ENCODE results near the gene CREG2.
"Not testable (repeated sequence)": the region's sequence is repeated elsewhere in the genome, so short reads cannot be mapped to it uniquely, and the experiment has no call there.

The CREG2 gene

DNA sequence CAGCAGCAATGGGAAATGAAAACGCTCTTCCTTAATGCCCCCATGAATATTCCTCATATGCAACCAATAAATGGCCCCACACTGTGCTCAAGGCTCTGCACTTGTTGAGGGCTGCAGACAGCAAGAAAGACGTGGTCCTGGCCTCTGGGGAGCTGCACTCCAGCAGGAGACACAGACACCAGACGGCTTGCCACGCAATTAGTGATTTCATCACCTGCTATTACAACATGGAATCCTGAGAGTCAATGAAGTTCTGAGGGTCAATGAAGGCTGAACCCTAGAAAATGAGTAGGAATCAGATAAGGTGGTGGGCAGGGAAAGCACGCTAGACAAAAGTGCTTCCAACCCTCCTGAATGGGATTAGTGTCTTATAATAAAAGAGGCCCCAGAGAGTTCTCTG is 18.9 kb downstream of the CREG2 start:
- DNase-seq, result no peak

DNA sequence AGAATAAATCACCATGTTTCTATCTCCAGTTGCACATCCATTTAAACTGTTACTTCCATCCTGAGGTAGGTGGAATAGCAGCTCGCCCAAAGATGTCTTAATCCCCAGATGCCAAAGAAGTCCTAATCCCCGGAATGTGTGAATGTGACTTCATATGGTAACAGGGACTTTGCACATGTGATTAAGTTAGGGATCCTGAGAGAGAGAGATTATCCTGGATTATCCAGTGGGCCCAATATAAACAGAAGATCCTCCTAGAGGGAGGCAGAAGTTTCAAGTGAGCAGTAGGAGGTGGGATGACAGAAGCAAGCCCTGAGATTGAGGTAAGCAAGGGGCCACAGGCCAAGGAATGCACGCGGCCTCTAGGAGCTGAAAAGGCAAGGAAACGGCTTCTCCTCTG is 19.8 kb downstream of the CREG2 start:
- DNase-seq, result no peak

DNA sequence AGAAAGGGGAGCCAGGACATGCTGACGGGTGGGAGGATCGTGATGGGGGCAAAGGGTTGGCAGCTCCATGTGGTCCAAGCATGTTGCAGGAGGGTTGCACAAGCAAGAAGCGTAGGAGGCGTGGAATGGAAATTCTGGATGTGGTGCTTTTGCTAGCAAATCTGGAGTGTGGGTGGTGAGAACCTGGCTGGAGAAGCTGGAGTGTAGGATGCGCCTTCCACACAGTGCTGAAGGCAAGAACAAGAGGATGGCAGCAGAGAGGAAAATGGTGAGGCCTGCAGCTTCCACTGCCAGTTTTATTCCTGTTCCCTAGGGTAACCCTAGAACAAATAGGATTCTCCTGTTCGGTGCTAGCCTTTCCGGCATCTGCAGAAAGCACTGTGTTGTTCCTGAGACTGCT is 22.4 kb downstream of the CREG2 start:
- DNase-seq, result no peak

DNA sequence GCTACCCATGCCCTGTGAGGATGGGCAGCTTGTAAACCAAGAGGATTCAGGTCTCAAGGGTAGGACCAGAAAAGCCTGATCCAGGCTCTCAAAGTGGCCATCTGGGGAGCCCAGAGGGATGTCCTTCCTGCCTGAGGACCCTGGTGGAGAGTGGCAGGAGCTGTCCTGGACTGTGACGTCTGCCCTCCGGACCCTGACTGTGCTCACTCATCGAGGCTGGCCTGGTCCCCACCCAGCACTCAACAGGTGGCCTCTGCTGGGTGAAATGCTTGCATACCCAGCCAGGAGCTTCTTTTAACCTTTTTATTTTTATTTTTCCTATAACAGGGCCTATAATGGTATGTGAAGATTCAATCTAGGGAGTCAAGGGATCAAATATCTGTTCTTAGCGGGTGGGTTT is 24.5 kb downstream of the CREG2 start:
- no peak for DNase-seq

DNA sequence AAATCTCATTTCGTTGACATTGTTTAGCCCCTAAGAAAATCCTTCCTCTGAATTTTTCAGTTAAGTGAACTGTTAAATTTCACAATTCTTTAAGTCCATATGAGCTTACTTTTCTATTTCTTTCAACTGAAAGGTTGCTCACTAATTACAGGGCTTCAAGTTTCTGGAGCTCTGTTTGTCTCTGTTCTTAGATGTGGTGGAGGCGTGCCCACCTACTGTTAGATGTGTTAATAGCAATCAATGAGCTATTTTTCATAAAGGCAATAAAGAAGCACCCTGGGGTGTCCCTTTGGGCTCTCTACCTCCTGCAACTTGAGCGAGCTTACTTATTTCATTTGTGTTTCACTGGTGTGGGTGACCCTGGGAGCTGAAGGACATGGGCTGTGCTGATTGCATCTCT is 25.0 kb downstream of the CREG2 start:
- DNase-seq, result no peak

DNA sequence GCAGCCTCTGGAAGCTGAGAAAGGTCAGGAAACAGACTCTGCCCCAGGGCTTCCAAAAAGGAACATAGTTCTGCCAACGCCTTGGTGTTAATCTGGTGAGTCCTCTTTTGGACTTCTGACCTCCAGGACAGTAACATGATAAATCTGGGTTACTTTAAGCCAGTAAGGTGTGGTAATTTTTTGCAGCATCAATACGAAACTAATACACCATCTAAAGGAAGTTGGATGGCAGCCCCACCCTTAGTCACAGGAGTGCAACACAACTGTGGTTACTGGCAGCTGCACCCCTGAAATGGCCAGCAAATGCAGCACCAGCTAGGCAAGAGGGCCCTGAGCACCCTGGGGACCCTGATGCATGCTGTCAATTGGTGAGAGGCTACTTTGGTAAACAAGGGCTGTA is 25.8 kb downstream of the CREG2 start:
- no peak for DNase-seq

DNA sequence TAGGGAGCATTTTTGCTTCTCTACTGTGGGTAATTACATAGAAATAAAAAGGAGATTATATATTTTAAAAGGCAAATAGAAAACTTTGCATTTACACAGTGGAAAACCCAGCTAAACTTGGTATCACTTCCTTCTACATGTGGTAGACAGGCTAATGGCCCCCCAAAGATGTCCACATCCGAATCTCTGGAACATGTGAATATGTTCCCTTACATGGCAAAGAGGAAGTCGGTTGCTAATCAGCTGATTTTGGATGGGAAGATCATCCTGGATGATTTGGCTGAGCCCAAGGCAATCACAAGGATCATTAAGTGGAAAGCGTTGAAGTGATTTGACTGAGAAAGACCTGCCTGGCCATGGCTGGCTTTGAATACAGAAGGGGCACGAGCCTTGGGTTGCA is 26.2 kb downstream of the CREG2 start:
- no peak for DNase-seq

DNA sequence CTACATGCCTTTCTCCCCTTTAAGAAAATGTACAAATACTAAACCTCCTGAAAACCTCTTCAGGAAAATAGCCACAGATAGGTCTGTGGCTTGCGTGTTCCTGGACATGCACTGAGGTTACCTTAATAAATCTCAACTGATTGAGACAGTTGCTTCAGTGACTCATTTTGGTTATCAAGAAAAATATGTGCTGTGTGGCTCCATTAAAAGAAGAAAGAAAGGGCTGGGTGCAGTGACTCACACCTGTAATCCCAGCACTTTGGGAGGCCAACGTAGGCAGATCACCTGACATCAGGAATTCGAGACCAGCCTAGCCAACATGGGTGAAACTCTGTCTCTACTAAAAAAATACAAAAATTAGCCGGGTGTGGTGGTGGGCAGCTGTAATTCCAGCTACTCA is 27.1 kb downstream of the CREG2 start:
- DNase-seq, result no peak

DNA sequence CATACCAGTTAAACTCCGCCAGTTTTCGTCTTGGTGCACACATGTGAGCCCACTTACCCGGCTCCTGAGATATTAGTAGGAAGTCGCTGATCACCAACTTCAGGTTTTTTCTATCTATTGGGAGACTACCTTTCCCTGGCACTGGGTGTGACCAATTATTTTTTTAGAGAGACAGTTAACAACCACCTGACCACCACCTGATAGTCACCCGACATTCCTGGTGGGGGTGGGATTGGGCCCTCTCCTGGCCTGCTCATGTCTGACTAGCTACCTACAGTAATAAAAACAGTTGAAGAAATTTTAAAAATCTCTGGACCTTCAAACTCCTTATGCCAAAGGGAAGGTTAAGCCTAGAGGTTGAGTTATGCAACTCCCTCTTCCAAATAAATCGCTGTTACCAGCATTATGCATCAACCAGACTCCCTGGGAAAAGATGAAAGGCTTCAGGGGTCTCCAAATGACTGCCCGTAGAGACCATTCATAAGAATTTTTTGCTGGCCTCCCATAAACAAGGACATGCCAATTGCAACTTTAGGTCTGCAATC is 27.8 kb downstream of the CREG2 start:
- DNase-seq, result no peak

DNA sequence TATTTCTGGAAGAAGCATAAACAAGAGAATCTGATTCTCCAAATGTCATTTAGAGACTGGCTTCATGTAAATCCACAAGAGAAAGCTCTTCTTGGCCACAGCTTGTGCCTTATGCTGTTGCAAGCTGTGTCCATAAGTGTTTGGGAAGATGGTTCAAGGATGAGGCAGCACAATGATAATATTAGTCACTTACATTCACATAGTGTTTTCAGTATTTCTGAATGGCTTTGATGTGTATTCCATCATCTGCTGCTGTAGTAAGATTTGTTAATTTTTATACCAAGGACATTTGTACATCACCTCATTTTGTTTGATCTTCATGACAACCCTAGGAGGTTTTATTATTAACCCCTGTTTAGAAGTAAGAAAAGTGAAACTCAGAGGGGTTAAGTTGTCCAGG is 29.9 kb downstream of the CREG2 start:
- no peak for DNase-seq

DNA sequence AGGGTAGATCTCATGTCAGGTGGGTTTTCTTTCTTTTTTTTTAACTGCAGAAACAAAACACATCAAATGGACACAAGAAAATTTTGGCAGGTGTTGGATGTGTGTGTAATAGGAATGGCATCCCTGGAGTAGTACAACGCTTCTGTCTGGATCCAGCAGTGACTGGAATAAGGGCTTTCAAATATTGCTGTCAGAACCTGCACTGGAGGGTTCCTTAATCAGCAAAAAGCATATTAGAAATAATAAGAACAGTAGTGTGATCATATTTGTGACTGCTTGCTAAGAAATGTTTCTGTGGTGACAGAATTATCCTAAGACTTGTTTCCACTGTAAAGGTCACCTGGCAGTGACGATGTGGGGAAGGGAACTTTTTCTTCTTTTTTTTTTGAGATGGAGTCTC is 30.8 kb downstream of the CREG2 start:
- DNase-seq, result no peak

DNA sequence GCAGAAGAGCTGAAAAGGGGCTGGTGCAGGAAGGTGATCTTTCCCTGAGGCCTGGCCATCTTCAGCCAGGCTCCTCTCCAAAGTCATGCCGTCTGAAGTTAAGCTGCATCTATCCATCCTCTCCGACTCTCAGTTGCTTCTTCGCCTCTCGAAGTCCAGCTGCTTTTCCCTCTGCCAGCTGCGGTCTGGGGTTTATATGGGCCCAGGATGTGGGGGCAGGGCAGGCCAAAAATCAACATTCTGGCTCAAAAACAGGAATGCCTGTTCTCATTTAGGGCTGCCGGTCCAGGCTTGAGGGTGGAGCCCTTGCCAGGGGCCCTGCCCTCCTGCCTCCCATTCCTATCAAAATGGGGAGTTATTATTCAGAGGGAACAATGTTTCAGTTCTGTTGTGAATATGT is 31.2 kb downstream of the CREG2 start:
- no peak for DNase-seq

DNA sequence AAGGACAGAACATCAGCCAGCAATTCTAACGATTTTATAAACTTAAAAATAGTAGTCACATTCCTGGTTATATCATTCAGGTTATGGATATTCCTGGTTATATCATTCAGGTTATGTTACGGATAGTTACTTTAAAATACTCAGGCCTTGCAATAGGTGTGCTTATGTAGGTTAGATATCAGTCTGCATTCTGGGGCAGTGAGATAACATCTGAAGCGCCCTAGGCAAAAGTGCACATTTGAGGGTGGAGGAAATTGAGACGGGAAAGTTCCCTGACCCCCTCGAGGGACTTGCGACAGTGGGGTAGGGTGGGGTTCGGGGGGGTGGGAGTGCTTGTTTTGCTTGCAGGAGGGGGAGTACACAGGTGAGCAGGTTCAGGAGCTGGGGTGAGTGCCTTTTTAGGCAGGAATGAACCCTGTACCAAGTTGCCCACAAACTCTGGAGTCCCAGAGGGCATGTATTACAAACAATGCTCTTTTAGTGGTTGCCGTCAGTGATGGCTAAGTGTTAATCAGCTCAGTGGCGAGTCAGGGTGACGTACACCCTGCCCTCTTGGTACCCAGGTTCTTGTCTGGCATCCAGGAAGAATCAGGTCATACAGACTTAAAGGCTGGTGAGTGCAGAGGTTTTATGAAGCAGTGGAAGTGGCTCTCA is 31.8 kb downstream of the CREG2 start:
- DNase-seq, result no peak

DNA sequence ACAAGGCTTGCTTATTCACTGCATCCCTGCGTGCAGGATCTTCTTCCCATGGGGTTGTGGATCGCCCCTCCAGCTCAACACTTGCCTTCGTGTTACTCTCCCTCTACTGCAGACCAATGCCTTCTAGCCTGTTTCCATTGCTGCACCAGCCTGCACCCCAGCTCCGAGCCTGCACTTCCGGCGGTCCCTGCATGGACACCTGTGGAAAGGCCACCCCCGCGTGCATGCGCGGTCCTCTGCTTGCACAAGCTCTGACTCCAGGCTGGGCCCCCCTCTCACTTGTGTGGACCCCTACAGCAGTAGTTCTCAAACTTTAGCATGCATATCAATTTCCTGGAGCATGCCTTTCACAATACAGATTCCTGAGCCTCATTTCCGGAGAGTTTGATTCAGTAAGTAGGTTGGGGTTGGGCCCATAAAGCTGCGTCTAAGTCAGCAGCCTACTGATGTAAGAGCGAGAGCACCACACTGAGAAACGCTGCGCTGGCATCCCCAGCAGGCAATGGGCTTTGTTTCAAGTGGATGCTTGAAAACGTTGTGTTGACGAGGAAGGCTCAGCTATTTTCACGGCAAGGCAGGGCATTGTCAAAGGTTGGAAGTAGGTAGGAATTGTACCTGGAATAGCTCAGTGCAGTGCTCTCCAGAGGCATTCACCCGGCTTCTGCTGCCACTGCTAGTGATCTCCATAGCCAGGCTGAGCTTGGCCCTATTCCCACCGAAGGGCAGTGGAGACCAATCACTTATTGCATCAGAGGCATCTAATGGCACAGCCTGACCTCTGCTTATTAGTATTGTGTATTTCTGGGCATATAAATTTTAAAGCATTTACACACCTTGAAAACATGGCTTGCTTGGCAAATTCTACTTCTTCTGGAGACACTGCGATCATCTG is 32.6 kb downstream of the CREG2 start:
- DNase-seq, result no peak

DNA sequence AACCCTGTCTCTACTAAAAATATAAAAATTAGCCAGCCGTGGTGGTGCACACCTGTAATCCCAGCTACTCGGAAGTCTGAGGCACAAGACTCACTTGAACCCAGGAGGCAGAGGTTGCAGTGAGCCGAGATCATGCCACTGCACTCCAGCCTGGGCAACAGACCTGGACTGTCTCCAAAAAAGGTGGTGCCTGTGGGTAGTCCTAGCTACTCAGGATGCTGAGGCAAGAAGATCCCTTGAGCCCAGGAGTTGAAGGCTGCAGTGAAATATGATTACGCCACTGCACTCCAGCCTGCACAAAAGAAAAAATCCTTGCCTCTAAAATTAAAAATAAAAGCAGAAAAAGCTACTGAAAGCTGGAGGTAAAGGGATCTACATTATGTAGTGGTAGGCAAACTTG is 34.7 kb downstream of the CREG2 start:
- DNase-seq, result not testable (repeated sequence)

DNA sequence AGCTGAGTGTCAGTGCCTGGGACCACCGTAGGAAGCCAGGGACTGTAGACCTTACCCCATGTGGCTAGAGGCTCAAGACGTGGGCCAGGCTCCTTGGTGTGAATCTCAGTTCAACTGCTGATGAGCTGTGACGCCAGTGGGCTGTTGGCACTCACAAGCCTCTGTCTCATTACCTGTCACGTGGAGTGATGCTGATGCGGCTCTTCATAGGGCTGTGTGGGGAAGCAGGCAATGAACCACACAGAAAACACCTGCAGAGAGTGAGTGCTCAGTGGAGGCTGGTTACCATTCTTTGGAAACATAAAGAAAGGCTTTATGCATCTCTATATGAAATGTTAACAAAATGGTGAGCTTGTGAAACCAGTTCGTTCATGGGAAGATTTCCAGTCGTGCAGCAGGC is 36.1 kb downstream of the CREG2 start:
- no peak for DNase-seq

DNA sequence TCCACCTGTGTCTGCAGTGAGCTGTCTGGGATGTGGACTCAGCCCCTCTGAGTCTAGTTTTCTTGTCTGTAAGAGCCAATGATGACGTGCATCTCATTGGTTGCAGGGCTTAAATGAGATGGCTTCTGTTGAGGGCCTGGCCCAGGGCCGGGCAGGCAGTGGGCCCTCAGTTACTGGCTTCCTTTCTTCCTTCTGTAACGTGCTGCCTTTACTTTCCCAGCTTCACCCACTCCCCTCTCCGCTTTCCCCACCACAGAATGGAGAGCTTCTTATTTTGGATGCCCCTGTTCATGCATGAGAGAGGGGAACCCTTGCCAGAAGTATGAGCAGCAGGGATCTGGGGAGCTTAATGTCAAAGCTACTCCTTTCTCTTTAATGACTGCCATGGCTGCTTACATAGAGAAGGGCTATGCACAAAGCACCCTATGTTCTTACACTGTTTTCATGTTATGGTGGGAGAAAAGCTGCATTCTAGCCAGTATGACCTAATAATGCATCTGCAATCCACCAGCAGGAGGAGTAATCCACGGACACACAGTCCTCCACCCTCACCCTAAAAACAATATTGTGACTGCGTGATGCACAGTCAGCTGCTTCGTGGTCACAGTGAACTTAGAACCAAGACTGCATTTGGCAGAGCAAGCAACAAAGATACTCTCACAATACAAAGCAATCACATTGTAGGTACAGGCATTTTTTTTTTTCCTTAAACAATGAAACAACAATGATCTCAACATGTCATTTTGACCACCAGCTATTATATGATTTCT is 37.2 kb downstream of the CREG2 start:
- DNase-seq, result no peak

DNA sequence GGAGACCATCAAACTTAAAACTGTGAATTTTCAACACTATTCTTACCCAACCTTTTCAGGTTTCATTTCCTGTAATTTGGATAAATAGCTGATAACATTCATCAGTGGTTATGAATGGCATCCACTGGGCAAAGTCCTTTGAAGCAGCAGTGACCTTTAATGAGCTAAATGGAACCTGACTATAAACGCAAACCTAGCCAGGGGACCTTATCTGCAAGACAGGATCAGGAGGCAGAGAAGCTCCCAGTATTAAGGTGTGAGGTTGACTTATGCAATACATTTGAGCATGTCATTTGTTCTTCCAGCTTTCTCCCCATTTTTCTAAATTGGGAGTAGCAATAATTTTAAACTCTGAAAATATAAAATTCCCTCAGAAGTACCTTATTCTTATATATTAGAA is 38.4 kb downstream of the CREG2 start:
- DNase-seq, result no peak

DNA sequence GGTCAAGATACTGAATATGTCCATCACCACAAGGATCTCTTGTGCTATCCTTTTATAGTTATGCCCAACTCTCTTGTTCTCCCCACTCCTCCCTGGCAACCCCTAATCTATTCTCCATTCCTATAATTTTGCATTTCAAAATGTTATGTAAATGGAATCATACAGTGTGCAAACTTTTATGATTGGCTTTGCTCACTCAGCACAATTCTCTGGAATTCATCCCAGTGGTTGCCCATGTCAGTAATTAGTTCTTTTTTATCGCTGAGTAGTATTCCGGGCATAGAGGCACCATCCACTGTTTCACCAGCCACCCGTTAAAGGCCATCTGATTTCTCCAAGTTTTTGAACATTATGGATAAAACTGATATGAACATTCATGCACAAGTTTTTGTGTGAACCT is 40.4 kb downstream of the CREG2 start:
- no peak for DNase-seq

DNA sequence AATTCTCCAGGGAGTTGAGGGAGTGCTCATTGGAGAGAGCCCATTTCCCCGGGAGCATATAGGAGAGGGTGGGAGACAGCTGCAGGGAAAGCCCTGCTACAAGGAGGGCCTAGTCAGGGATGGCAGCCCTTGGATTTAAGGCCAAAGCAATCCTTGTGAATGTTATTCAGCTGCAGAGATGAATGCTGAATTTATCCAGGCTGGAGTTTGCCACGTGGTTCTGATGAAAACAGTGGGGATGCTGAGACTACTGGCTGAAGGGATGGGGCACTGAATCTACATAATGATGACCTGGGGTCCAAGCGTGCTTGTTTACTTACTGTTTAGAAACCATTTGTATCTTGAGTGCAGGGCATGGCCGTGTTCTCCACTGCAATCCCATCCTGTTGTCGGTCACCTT is 43.2 kb downstream of the CREG2 start:
- DNase-seq, result no peak

DNA sequence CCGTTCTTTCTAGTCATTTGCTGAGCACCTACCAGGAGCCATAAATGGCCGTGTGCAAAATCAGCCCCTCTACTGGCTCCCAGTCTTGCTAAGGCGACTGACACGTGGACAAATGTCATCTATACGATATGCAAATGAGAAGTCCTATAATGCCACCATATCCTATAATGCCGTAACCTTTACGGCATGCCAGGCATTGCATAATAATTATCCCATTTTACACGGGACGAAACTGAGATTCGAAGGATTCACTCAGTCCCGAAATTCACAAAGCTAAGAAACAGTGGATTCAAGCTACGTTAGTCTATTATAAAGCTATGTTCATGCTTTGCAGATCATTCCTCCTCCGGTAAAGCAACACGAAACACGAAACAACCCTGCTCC is 44.7 kb downstream of the CREG2 start:
- no peak for DNase-seq

DNA sequence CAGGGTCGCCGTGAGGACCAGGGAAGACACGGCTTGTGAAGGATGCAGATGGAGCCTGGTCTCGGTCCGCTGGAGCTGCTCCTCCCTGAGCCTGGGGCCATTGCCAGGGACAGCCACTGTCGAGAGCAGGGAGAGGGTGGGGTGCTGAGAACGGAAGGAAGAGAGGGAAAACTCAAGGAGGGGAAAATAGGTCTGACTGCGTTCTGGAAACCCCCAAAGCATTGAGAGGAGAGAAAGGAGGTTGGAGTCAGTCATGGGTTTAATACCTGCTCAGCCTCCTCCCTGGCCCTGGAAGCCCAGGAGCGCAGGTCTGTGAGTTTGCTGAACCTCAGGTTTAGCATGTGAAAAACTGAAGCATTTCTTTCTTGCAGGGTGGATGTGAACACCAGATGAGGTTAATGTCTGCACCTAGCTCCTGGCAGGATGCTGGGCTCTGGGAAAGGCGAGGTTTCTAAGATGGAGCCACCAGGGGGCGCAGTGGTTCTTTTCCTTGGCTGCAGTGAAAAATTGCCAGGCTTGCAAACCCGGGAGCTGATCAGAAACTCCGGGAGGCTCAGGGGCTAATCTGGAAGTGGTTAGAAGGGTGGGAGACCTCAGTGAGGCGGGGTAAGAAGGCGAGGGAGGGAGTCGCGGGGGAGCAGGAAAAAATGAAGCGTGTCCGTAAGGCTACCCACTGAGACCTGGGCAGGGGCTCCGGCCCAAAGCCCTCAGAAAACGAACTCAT is 45.2 kb downstream of the CREG2 start:
- DNase-seq, result peak; percentile 37 to 62

DNA sequence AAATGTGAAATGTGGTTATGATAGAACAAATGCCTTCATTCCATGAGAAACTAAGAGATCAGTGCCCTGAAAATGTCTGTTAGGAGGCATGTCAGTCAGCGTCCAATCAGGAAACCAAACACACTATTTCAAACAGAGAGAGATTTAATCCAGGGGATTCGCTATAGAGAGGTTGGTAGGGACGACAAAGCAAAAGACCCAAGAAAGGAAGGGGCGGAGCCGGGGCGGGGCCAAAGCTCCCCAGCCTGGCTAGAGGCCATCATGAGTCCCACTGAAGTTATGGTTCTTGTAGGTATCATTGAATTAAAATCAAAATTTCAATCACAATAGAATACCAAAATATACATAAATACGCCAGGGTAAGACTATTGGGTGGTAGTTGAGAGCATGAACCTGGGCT is 45.9 kb downstream of the CREG2 start:
- peak in 1 of 2 experiments; percentile 10 for DNase-seq
